Adipose tissue (tissue), 3 donors: Measurements from ENCODE around the gene RAPGEF1. TPM values are rescaled to one million over a fixed set of nuclear protein-coding genes. Genes with fewer than 3 reads are reported as not detected.

Experiments used
- H3K27ac ChIP-seq: one replicate; pipeline ENCODE4 v1.5.1; 2013; ENCODE audit warnings: low read depth, low read length
- WGBS, 3 donors: extraction: QIAGEN DNeasy Blood & Tissue Kit; methylation state at CpG; one replicate each; pipeline ENCODE4 v1.1.7; 2013; 5-methylcytosine and 5-hydroxymethylcytosine counted together
- polyA plus RNA-seq, 3 donors: library from polyadenylated mRNA; stranded (reverse); fragments of 200-250 nt; gene quantifications; one replicate each; pipeline ENCODE4 v1.2.3, GENCODE V29; 2013
- donor health status: healthy with polysubstance abuse.
- donor health status: Bipolar disorder and iron deficiency.
- donor health status: healthy.

RAPGEF1 gene
- polyA plus RNA-seq, 3 donors, result 31.2 to 34.8 (median 32.8) TPM

GRCh38 chr9:131546336-131547084 lies 193.4 kb downstream of the RAPGEF1 start:
- H3K27ac ChIP-seq, result no peak overlapping the region
- 2 to 3% (median 3%) methylated on average over 40 to 49 of the region's 49 CpGs for WGBS, 3 donors

DNA sequence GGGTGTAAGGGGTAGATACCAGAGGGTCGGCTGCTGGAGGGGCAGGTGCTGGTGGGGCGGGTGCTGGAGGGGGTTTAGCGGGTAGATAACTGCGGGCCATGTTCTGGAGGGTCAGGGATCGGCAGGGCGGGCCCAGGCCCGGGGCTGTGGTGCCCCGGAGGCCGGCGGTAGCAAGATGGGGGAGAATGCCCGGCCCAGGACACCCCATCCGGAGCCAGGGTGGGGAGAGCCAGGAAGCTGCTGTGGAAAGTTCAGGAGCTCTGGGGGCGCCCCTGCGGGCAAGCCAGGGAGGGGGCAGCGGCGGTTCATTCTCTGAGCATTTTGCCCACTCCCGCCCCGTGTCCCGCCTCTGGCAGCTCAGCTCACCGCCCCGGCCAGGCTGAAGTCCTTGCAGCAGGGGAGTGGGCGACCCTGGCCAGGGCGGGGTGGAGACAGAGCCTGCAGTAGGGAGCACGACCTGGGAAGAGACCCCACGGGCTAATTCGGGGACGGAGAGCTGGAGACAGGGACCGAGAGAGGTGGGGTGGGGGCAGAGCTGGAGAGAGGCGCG lies 194.0 kb downstream of the RAPGEF1 start:
- H3K27ac ChIP-seq, result no peak overlapping the region
- WGBS, 3 donors, result 2 to 3% (median 2%) methylated on average over 12 to 30 of the region's 30 CpGs

- no peak within 1 kb of the TSS for H3K27ac ChIP-seq
- 8 to 28% (median 22%) methylated on average over 47 to 50 of the region's 50 CpGs for WGBS, 3 donors
Measured at GRCh38 chr9:131545003-131545785, 194.7 kb downstream of the RAPGEF1 start, which contains the start of gene PRRT1B. Gene PRRT1B (plus strand): TSS chr9:131545523. CDS start chr9:131545616, 93 bp downstream.

- 92 to 96% (median 94%) methylated on average over 6 of the region's 6 CpGs for WGBS, 3 donors
- H3K27ac ChIP-seq, result no peak overlapping the region
Measured at GRCh38 chr9:131543141-131543540, 196.7 kb downstream of the RAPGEF1 start.

DNA sequence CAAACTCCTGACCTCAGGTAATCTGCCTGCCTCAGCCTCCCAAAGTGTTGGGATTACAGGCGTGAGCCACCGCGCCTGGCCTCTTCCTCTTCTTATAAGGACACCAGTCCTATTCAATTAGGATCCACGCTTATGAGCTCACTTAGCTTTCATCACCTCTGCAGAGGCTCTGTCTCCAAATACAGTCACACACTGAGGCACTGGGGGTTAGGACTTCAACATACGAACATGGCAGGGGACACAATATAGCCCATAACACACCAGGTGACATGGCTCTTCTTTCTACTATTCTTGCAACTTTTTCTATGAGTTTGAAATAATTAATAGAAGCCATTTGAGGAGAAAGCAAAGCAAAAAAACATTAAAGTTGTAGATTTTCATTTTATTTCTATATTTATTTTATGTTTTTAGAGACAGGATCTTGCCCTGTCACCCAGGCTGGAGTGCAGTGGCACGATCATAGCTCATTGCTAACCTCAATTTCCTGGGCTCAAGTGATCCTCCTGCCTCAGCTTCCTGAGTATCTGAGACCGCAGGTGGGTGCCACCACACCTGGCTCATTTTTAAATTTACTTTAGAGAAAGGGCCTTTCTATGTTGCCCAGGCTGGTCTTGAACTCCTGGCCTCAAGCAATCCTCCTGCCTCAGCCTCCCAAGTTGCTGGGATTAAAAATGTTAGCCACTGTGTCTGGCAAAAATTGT lies 200.5 kb downstream of the RAPGEF1 start:
- WGBS, 3 donors, result 84 to 93% (median 85%) methylated on average over 7 of the region's 7 CpGs
- H3K27ac ChIP-seq, result no peak overlapping the region

DNA sequence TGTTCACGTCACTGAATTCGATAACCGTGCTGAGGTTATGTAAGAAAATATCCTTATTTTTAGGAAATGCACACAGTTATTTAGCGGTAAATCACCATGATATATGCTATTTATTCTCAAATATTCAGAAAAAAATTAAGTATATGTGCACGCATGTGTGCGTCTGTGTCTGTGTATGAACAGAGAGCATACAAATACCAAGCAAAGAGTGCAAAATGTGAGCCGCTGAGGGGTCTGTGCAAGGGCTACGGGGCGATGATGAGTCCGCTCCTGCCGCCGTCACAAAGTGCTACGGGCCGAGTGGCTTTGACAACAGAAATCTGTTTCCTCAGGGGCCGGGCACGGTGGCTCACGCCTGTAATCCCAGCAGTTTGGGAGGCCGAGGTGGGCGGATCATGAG lies 201.9 kb downstream of the RAPGEF1 start:
- 95 to 96% (median 95%) methylated on average over 19 of the region's 19 CpGs for WGBS, 3 donors
- H3K27ac ChIP-seq, result no peak overlapping the region

GRCh38 chr9:131534721-131535237 lies 205.1 kb downstream of the RAPGEF1 start:
- no peak overlapping the region for H3K27ac ChIP-seq
- 17 to 59% (median 54%) methylated on average over 8 of the region's 8 CpGs for WGBS, 3 donors

GRCh38 chr9:131530920-131531832 lies 208.7 kb downstream of the RAPGEF1 start, which contains the start of gene UCK1:
Gene UCK1 (minus strand): TSS chr9:131531263. CDS start chr9:131531174, 89 bp downstream.
- 7 to 12% (median 8%) methylated on average over 74 to 103 of the region's 103 CpGs for WGBS, 3 donors

DNA sequence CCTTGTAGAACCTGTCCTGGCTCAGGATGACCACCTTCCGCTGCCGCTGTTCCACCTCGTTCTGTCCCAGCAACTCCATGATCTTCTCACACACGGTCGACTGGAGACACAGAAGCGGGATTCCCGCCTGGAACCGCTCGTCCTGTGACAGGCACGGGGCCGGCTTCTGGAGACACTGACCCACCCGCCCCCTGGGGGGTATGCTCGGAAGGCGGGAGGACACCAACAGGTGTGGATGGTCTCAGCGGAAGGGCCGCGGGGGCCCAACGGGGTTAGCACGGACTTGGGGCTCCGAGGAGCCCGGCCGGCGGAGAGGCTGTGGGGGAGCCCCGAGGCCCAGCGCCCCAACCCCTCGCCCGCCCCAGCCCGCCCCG lies 209.3 kb downstream of the RAPGEF1 start:
- H3K27ac ChIP-seq, result no peak overlapping the region
- WGBS, 3 donors, result 1 to 12% (median 3%) methylated on average over 17 to 29 of the region's 29 CpGs

More at GRCh38 chr9:131530920-131531832, 208.7 kb downstream of the RAPGEF1 start, which contains the start of gene UCK1:
- H3K27ac ChIP-seq, result no peak within 1 kb of the TSS

DNA sequence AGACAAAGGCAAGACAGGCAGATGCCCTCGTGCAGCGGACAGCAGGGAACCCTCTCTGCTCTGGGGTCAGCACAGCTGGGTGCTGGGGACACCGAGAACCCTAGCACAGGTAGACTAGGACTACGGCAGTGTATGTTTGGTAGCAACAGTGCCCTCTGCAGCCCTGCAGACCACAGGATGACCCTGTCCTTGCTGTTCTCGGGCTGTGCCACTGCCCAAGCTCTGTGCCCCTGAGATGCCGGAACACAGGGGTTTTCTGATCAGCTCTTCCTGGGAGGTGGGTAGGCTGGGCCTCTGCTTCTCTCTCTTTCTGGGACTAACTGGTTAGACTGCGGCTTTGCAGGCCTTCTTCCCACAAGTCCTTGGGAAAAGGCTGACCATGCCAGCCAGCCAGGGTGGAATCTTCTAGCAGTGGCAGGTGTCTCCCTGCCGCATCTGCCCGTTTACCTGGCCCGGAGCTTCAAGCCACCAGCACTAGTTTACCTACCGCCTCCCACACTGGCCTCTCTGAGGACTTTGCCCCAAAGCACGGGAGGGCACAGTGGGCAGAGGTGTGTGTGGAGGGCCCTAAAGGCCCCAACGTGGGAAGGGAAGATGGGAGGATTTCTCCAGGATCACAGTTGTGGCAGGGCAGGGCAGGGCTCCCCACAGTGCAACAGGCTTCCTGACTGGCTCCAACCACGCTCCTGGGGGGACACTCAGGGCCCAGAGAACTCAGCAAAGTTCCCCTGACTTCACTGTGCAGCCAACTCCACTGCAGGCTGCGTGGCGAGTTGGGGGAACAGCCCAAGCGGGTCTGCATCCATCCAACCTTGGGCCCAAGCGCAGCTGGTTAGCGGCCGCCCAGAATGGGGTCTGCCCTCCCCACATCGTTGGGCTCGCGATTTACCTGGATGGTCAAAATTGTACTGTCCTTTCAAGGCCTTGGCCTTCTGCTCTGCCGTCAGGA lies 210.0 kb downstream of the RAPGEF1 start:
- 54 to 67% (median 66%) methylated on average over 23 to 24 of the region's 24 CpGs for WGBS, 3 donors
- H3K27ac ChIP-seq, result no peak overlapping the region

- no peak overlapping the region for H3K27ac ChIP-seq
- 95 to 97% (median 96%) methylated on average over 35 of the region's 35 CpGs for WGBS, 3 donors
Measured at GRCh38 chr9:131528886-131529505, 210.9 kb downstream of the RAPGEF1 start.

- 93 to 94% (median 93%) methylated on average over 7 of the region's 7 CpGs for WGBS, 3 donors
- H3K27ac ChIP-seq, result no peak overlapping the region
Measured at GRCh38 chr9:131528186-131528585, 211.7 kb downstream of the RAPGEF1 start.
